OCI-LY7 (cell line): Measurements from ENCODE around the gene TANC1. TPM values are rescaled to one million over a fixed set of nuclear protein-coding genes. Genes with fewer than 3 reads are reported as not detected.

Experiments used
- BruUV-seq: library from RNA; stranded (reverse); fragments of 400-500 nt; replicated peaks from 2 replicates; lab custom pipeline; 2021; lab: Mats Ljungman, UMichigan
- CTCF ChIA-PET: fragments of 300-600 bp; sonication (Branson Sonifier 250); formaldehyde crosslinking; loops from one replicate; lab custom pipeline; 2022; ENCODE audit warnings: antibody characterized with exemption; ENCODE audit not compliant: unreplicated experiment; lab: Charles Lee
- POLR2A ChIA-PET: fragments of 300-600 bp; sonication (Branson Sonifier 250); formaldehyde crosslinking; loops from one replicate; lab custom pipeline; 2022; ENCODE audit warnings: antibody characterized with exemption; lab: Charles Lee
- DNase-seq: peaks from one replicate; pipeline ENCODE4 v3.0.0-alpha.2; 2015; ENCODE audit warnings: low spot score
- H2AFZ ChIP-seq: fragments of 200-600 bp; sonication (generic), shearing (Covaris generic); 2 replicates; pipeline ENCODE4 v1.6.1; 2014; ENCODE audit warnings: mild to moderate bottlenecking, antibody characterized with exemption, low read length, moderate library complexity
- H3K27ac ChIP-seq: fragments of 200-600 bp; sonication (generic); 2 replicates; pipeline ENCODE4 v1.5.1; 2014; ENCODE audit warnings: mixed run types, low read depth, mild to moderate bottlenecking, moderate library complexity, low read length, inconsistent platforms; ENCODE audit not compliant: poor library complexity, severe bottlenecking
- H3K36me3 ChIP-seq: fragments of 200-600 bp; sonication (generic); 2 replicates; pipeline ENCODE4 v1.6.1; 2014; ENCODE audit warnings: mild to moderate bottlenecking, antibody characterized with exemption, low read length, moderate library complexity, mixed read lengths; ENCODE audit not compliant: insufficient read depth
- H3K4me1 ChIP-seq: fragments of 200-600 bp; sonication (generic); 2 replicates; pipeline ENCODE4 v1.5.1; 2014; ENCODE audit warnings: mild to moderate bottlenecking, low read length; ENCODE audit not compliant: insufficient read depth, poor library complexity, severe bottlenecking
- H3K4me2 ChIP-seq: fragments of 200-600 bp; sonication (generic); 2 replicates; pipeline ENCODE4 v1.6.1; 2014; ENCODE audit warnings: mild to moderate bottlenecking, low read length
- H3K4me3 ChIP-seq: fragments of 200-600 bp; sonication (generic); 2 replicates; pipeline ENCODE4 v1.5.1; 2014; ENCODE audit warnings: mild to moderate bottlenecking, low read depth, low read length; ENCODE audit not compliant: poor library complexity, severe bottlenecking
- H3K79me2 ChIP-seq: fragments of 200-600 bp; sonication (generic); 2 replicates; pipeline ENCODE4 v1.6.1; 2016; ENCODE audit warnings: low read depth, mild to moderate bottlenecking, low read length, moderate library complexity, mixed read lengths; ENCODE audit not compliant: insufficient read depth
- H3K9me2 ChIP-seq: fragments of 200-600 bp; sonication (generic); 2 replicates; pipeline ENCODE4 v1.6.1; 2016; ENCODE audit warnings: mild to moderate bottlenecking, low read length, mixed read lengths; ENCODE audit not compliant: insufficient read depth
- H3K9me3 ChIP-seq: fragments of 200-600 bp; sonication (generic); 2 replicates; pipeline ENCODE4 v1.6.1; 2014; ENCODE audit warnings: mild to moderate bottlenecking, mixed run types, low read length, mixed read lengths
- H4K20me1 ChIP-seq: fragments of 200-600 bp; sonication (generic); 2 replicates; pipeline ENCODE4 v1.6.1; 2014; ENCODE audit warnings: mild to moderate bottlenecking, antibody characterized with exemption, low read length, moderate library complexity, mixed read lengths; ENCODE audit not compliant: insufficient read depth
- EZH2phosphoT487 ChIP-seq: fragments of 200-600 bp; sonication (generic); IDR thresholded peaks from 2 replicates; pipeline ENCODE4 v1.6.1; 2018; ENCODE audit warnings: low read depth, borderline replicate concordance, mild to moderate bottlenecking, mixed run types, antibody characterized with exemption, low read length, moderate library complexity, mixed read lengths
- intact Hi-C: fragments of 100-400 bp; cut with micrococcal nuclease; formaldehyde crosslinking; loops from one replicate; pipeline ENCODE4 v1.10.0; 2022; ENCODE audit not compliant: unreplicated experiment
- total RNA-seq, 2 experiments: library from RNA; depleted of rRNA in 1 of 2; stranded (reverse); fragments of >200 nt in 1 of 2; shearing (Covaris generic) in 1 of 2; gene quantifications; 2 replicates each; pipeline ENCODE4 v1.2.3, GENCODE V29; 2014 to 2022
- TF ChIP-seq, protein P1 (sequence below): fragments of 200-600 bp; sonication (generic); conservative IDR thresholded peaks from 2 replicates; pipeline ENCODE4 v1.5.1; 2014; ENCODE audit warnings: mild to moderate bottlenecking, antibody characterized with exemption, low read length, moderate library complexity, mixed read lengths

The TANC1 gene
- total RNA-seq, 2 experiments from 2014 or later, result 0.04 TPM; not detected in 1

DNA sequence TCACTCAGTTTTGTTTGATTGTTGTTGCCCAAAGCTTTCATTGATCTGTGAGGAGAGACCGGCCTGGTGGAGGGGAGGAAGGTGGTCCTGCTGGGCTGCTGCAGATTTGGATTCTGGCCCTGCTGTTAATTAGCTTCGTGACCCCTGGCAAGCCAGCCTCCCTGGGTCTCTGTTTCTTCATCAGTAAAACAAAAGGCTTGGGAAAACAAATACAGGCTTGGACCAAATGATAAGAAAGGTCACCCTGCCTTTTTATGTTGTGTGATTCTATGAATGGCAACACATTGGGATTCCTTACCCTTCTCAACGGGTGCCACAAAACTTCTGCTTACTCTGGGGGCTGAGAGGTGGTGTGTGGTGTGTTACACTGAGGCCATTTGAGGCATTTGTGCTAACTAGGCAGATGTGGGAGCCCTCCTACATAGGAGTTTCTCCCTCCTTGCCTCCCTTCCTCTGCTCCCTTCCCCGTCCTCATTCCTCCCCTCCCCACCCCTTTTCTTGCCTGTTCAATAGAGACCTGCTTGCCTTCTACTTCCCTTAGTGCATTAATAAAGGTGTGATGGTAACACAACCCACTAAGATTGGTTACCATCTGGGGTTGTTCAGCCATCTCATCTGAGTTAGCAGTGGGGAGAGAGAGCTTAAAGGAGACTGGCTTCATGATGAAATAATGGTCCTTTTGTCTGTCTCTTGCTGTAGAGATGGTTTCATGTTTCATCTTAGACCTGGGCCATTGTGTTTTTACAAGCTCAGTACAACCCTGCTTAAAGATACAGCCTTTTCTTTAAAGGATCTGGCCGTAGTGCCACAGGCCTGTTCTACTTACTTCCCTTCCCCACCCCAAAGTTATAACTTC lies 96.2 kb downstream of the TANC1 start:
- DNase-seq, result no peak
- intact Hi-C loops, result no loop called here
- no peak for TF ChIP-seq EZH2phosphoT487
- TF ChIP-seq, protein P1, sequence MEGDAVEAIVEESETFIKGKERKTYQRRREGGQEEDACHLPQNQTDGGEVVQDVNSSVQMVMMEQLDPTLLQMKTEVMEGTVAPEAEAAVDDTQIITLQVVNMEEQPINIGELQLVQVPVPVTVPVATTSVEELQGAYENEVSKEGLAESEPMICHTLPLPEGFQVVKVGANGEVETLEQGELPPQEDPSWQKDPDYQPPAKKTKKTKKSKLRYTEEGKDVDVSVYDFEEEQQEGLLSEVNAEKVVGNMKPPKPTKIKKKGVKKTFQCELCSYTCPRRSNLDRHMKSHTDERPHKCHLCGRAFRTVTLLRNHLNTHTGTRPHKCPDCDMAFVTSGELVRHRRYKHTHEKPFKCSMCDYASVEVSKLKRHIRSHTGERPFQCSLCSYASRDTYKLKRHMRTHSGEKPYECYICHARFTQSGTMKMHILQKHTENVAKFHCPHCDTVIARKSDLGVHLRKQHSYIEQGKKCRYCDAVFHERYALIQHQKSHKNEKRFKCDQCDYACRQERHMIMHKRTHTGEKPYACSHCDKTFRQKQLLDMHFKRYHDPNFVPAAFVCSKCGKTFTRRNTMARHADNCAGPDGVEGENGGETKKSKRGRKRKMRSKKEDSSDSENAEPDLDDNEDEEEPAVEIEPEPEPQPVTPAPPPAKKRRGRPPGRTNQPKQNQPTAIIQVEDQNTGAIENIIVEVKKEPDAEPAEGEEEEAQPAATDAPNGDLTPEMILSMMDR, result no peak
- Histone ChIP-seq H3K27ac (no peak overlapping the region), H3K4me1 (no peaks in the 10 kb centered on the region), H3K4me2 (no peak overlapping the region), H4K20me1 (no peaks in the 10 kb centered on the region), H3K36me3 (no peaks in the 10 kb centered on the region), H3K4me3 (no peak overlapping the region), H3K9me3 (no peaks in the 10 kb centered on the region), H3K9me2 (no peaks in the 10 kb centered on the region), H3K79me2 (no peaks in the 10 kb centered on the region), H2AFZ (no peak overlapping the region)
- POLR2A ChIA-PET, result interaction anchor here (1.1 to 1.2 kb wide), 2 partner anchors 9 to 10 kb away, joined by 3 read pairs; no protein-coding TSS in a partner anchor
- no TSS peak for BruUV-seq
- CTCF ChIA-PET, result no interaction called here

DNA sequence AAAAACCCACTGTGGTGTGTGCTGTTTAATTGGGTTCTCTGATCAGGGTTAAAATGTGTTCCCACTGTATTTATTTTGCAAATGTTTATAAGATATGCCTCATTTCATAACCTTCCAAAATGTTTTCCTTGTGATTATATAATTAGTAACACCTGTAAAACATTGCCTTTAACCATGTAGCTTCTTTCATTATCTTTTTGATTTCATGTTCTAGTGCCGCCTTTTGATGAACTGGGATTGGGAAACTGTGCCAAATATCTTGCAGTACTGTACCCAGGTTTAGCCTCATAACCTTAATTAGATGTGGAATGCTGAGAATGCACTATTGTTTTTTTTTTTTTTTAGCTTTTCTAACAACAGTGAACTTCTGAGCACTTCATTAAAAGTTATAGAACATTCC lies 96.9 kb downstream of the TANC1 start:
- TF ChIP-seq, protein P1, result no peak
- no peak for TF ChIP-seq EZH2phosphoT487

DNA sequence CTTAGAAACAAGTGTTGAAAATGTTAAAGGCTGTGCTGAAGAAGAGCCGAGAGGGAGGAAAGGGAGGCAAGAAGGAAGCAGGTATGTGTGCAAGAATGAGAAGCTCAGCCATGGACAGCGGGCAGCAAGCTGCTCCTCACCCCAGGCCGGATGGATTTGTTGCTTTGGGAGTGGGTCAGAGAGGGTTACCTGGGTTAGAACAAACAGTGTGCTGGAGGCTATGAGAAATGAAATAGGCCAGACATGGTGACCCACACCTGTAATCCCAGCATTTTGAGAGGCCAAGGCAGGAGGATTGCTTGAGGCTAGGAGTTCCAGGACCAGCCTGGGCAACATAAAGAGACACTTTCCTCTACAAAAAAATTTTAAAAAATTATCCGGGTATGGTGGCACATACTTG lies 97.5 kb downstream of the TANC1 start:
- intact Hi-C loops, result no loop called here
- CTCF ChIA-PET, result no interaction called here

More for the DNA sequence above, 96.9 kb downstream of the TANC1 start:
- no peak overlapping the region for H2AFZ ChIP-seq
- ChIA-PET POLR2A (interaction anchor here (0.7 to 1.2 kb wide), 3 partner anchors 9 to 98 kb away, joined by 3 read pairs; no protein-coding TSS in a partner anchor), CTCF (no interaction called here)
- BruUV-seq, result no TSS peak
- no peak for DNase-seq
- intact Hi-C loops, result no loop called here
- H3K9me3 ChIP-seq, result no peaks in the 10 kb centered on the region
- H3K9me2 ChIP-seq, result no peaks in the 10 kb centered on the region
- no peak overlapping the region for H3K27ac ChIP-seq
- no peak overlapping the region for H3K4me3 ChIP-seq
- H3K4me2 ChIP-seq, result no peak overlapping the region
- H3K36me3 ChIP-seq, result no peaks in the 10 kb centered on the region
- no peaks in the 10 kb centered on the region for H3K4me1 ChIP-seq
- H4K20me1 ChIP-seq, result no peaks in the 10 kb centered on the region
- no peaks in the 10 kb centered on the region for H3K79me2 ChIP-seq

More for the DNA sequence above, 97.5 kb downstream of the TANC1 start:
- Histone ChIP-seq H3K36me3 (no peaks in the 10 kb centered on the region), H3K4me1 (no peaks in the 10 kb centered on the region), H3K27ac (no peak overlapping the region), H4K20me1 (no peaks in the 10 kb centered on the region), H3K79me2 (no peaks in the 10 kb centered on the region), H3K4me3 (no peak overlapping the region), H2AFZ (no peak overlapping the region), H3K9me3 (no peaks in the 10 kb centered on the region), H3K9me2 (no peaks in the 10 kb centered on the region), H3K4me2 (no peak overlapping the region)
- TF ChIP-seq, protein P1, result no peak
- TF ChIP-seq EZH2phosphoT487, result no peak
- BruUV-seq, result no TSS peak
- DNase-seq, result no peak
- POLR2A ChIA-PET, result interaction anchor here (0.7 to 1.2 kb wide), 3 partner anchors 8 to 98 kb away, joined by 3 read pairs; no protein-coding TSS in a partner anchor
